ENCODE data around the gene RNF10. TPM values are rescaled to one million over a fixed set of nuclear protein-coding genes. Genes with fewer than 3 reads are reported as not detected.
A peak's percentile ranks its signal among the peaks of the same experiment; 100 is the strongest.

RNF10 gene
- total and polyA plus RNA-seq, 9 of the 15 experiments (the other 6 are each of a cell fraction or from before 2014, with no cell fraction given), result 43.0 to 139 (median 80.1) TPM

- peak; percentile 94 for TF ChIP-seq POLR2A (conservative IDR thresholded peaks at IDR 0.05)
- TF ChIP-seq FOXA3 (CRISPR knock-in tag; conservative IDR thresholded peaks at IDR 0.05 in 1 of 2, IDR thresholded peaks at IDR 0.05 in 1 of 2), result peak in 1 of 2 experiments; percentile 53; a peak in 1 of 4 replicates
- peak; percentile 79; the same call in 1 of the 2 replicates for TF ChIP-seq PML (IDR thresholded peaks at IDR 0.05; ENCODE audit: low read length)
- TF ChIP-seq USF1 (CRISPR knock-in tag; IDR thresholded peaks at IDR 0.05), result no peak
- TF ChIP-seq MYBL2 (IDR thresholded peaks at IDR 0.05; ENCODE audit: low read depth), result no peak
- no peak for TF ChIP-seq MYBL2 (CRISPR knock-in tag; IDR thresholded peaks at IDR 0.05; ENCODE audit: borderline replicate concordance)
- peak; percentile 56; the same call in 1 of the 2 replicates for TF ChIP-seq MYC (IDR thresholded peaks at IDR 0.05; ENCODE audit: low read depth, low read length)
- no peak for TF ChIP-seq MYC (CRISPR knock-in tag; IDR thresholded peaks at IDR 0.05; ENCODE audit: borderline replicate concordance, low read depth)
- TF ChIP-seq CXXC5 (CRISPR knock-in tag; IDR thresholded peaks at IDR 0.05), result peak; percentile 34; the same call in 1 of the 2 replicates
- peak; percentile 88 for TF ChIP-seq ETS1 (conservative IDR thresholded peaks at IDR 0.05; ENCODE audit: control insufficient read depth, low read depth, low read length)
- TF ChIP-seq RBBP5 (IDR thresholded peaks at IDR 0.05; ENCODE audit: borderline replicate concordance, insufficient read depth, low read length, poor library complexity, severe bottlenecking), result peak; percentile 90
- TF ChIP-seq, protein P1, sequence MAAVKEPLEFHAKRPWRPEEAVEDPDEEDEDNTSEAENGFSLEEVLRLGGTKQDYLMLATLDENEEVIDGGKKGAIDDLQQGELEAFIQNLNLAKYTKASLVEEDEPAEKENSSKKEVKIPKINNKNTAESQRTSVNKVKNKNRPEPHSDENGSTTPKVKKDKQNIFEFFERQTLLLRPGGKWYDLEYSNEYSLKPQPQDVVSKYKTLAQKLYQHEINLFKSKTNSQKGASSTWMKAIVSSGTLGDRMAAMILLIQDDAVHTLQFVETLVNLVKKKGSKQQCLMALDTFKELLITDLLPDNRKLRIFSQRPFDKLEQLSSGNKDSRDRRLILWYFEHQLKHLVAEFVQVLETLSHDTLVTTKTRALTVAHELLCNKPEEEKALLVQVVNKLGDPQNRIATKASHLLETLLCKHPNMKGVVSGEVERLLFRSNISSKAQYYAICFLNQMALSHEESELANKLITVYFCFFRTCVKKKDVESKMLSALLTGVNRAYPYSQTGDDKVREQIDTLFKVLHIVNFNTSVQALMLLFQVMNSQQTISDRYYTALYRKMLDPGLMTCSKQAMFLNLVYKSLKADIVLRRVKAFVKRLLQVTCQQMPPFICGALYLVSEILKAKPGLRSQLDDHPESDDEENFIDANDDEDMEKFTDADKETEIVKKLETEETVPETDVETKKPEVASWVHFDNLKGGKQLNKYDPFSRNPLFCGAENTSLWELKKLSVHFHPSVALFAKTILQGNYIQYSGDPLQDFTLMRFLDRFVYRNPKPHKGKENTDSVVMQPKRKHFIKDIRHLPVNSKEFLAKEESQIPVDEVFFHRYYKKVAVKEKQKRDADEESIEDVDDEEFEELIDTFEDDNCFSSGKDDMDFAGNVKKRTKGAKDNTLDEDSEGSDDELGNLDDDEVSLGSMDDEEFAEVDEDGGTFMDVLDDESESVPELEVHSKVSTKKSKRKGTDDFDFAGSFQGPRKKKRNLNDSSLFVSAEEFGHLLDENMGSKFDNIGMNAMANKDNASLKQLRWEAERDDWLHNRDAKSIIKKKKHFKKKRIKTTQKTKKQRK (IDR thresholded peaks at IDR 0.05; ENCODE audit: borderline replicate concordance, low read depth, low read length), result no peak
- peak; percentile 98 for TF ChIP-seq MTA3 (IDR thresholded peaks at IDR 0.05; ENCODE audit: borderline replicate concordance)
- TF ChIP-seq FOXK2 (conservative IDR thresholded peaks at IDR 0.05 in 1 of 2, IDR thresholded peaks at IDR 0.05 in 1 of 2; ENCODE audit: low read depth in 2 of 2), result peak; percentile 66 to 75; a peak in 3 of 4 replicates
- 0 out of 2 replicates have a peak, but pooled peaks have one; percentile 16 for TF ChIP-seq ETV5 (CRISPR knock-in tag; IDR thresholded peaks at IDR 0.05; ENCODE audit: low read depth)
- 0 out of 2 replicates have a peak, but pooled peaks have one; percentile 59 for TF ChIP-seq BRD4 (IDR thresholded peaks at IDR 0.05)
- TF ChIP-seq, protein P2, sequence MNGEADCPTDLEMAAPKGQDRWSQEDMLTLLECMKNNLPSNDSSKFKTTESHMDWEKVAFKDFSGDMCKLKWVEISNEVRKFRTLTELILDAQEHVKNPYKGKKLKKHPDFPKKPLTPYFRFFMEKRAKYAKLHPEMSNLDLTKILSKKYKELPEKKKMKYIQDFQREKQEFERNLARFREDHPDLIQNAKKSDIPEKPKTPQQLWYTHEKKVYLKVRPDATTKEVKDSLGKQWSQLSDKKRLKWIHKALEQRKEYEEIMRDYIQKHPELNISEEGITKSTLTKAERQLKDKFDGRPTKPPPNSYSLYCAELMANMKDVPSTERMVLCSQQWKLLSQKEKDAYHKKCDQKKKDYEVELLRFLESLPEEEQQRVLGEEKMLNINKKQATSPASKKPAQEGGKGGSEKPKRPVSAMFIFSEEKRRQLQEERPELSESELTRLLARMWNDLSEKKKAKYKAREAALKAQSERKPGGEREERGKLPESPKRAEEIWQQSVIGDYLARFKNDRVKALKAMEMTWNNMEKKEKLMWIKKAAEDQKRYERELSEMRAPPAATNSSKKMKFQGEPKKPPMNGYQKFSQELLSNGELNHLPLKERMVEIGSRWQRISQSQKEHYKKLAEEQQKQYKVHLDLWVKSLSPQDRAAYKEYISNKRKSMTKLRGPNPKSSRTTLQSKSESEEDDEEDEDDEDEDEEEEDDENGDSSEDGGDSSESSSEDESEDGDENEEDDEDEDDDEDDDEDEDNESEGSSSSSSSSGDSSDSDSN (IDR thresholded peaks at IDR 0.05; ENCODE audit: borderline replicate concordance in 1 of 2, low read depth in 2 of 2, low read length in 2 of 2), result peak; percentile 42 to 48; a peak in 1 of 4 replicates
- TF ChIP-seq ELF1 (tag; IDR thresholded peaks at IDR 0.05), result peak; percentile 90
These were observed at the start of gene RNF10 (continued) for GRCh38 chr12:120534203-120534702.

All from K562 (cell line).